Measurements from ENCODE around the gene CYBA.
"Not testable (repeated sequence)": the region's sequence is repeated elsewhere in the genome, so short reads cannot be mapped to it uniquely, and the experiment has no call there.

Gene CYBA

DNA sequence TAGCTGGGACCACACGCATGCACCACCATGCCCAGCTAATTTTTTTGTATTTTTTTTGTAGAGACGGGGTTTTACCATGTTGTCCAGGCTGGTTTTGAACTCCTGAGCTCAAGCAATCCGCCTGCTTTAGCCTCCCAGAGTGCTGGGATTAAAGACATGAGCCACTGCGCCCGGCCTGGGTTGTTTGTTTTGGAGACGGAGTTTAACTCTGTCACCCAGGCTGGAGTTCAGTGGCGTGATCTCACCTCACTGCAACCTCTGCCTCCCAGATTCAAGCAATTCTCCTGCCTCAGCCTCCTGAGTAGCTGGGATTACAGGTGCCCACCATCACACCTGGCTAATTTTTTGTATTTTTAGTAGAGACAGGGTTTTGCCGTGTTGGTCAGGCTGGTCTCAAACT, 41.4 kb downstream of the CYBA start:
- DNase-seq: not testable (repeated sequence)

DNA sequence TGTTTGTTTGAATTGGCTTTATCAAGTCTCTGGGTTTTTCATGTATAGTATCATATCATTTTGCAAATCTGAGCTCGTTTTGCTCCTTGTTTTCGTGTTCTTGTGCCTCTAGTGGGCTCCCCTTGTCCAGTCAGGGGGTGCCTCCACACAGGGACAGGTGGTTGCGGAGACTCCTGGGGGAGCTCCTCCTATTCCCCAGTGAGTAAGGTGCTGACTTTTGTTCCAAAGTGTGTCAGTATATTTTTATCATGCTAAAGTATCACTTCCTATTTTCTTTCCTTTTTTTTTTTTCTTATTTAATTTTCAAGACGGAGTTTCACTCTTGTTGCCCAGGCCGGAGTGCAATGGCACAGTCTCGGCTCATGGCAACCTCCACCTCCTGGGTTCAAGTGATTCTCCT, 42.8 kb downstream of the CYBA start:
- DNase-seq: no peak

- DNase-seq: no peak
Measured at GRCh38 chr16:88606148-88606757, 44.6 kb downstream of the CYBA start.

- DNase-seq: no peak
Measured at GRCh38 chr16:88605186-88606147, 45.4 kb downstream of the CYBA start.

GRCh38 chr16:88602091-88602490, 48.8 kb downstream of the CYBA start:
- no peak for DNase-seq

- DNase-seq: no peak
Measured at GRCh38 chr16:88601313-88602036, 49.4 kb downstream of the CYBA start.

- no peak for DNase-seq
Measured at GRCh38 chr16:88600539-88600896, 50.3 kb downstream of the CYBA start.

DNA sequence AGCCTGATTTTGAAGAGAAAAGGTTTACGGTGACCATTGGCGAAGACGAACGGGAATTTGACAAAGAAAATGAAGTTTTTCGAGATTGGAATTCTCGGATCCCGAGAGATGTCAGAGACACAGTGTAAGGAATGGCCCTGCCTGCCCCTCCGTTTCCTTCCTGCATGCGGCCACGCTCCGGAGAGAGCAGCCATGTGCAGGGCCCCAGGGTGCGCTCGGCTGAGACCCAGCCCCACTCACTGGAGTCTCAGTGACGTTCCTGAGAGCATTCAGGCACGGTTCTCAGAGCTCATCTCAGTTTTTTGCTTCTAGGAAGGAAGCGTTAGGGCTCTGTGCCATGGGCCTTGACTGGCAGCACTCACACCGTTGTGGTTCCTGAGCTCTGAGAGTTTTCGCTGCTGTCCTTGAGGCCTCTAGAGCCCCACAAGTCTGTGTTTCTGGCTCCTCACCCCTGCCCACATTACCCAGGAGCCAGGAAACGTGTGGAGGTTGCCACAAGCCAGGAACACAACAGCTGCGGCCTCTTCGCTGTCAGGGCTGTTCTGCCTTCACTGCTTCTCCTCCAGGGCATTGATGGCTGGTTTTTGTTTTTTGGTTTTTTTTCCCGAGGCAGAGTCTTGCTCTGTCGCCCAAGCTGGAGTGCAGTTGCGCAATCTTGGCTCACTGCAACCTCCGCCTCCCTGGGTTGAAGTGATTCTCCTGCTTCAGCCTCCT, 50.9 kb downstream of the CYBA start:
- DNase-seq: no peak

- DNase-seq: no peak
Measured at GRCh38 chr16:88599092-88599733, 51.6 kb downstream of the CYBA start.

DNA sequence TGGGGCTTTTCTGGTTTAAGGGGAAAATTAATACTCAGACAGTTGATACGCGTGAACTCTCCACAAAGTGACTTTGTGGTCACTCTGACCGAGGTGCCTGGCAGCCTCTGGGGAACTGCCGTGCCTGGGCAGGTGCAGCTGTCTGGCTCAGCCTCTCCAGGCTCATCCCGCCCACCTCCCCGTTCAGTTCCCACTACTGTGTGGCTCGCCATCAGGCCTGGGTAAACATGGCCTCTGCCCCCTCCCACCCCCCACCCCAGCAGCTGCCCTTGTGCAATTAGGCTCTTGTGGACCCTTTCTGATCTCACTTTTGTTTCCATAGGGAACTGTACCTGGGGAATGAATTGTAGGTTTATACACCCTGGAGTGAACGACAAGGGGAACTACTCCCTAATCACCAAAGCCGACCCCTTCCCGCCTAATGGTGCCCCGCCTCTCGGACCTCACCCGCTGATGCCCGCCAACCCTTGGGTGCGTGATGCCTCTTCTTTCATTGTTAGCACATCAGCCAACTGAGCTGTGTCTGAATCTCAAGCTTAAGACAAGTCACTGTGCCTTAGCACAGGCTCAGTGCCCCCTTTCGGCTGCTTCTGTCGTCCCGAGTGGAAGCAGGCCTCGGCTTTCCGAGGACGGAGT, 52.9 kb downstream of the CYBA start:
- no peak for DNase-seq

- DNase-seq: no peak
Measured at GRCh38 chr16:88596483-88596882, 54.4 kb downstream of the CYBA start.

GRCh38 chr16:88595921-88596320, 54.9 kb downstream of the CYBA start:
- DNase-seq: no peak

DNA sequence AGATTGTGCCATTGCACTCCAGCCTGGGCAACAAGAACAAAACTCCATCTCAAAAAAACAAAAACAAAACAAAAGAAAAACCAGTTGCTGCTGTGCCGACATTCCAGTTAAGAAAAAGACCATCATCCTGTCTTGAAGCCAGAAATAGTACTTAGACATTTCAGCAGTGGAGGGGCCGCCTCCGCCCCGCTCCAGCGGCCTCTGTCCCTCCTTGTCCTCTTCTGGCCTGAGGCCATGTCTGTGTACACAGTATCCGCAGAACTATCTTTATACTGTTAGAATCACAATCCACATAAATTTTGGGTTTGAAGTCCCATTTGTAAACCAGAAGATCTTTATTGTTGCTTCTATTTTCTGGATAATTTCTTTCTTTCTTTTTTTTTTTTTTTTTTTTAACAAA, 55.8 kb downstream of the CYBA start:
- no peak for DNase-seq

- DNase-seq: no peak
Measured at GRCh38 chr16:88593910-88594309, 56.9 kb downstream of the CYBA start.

DNA sequence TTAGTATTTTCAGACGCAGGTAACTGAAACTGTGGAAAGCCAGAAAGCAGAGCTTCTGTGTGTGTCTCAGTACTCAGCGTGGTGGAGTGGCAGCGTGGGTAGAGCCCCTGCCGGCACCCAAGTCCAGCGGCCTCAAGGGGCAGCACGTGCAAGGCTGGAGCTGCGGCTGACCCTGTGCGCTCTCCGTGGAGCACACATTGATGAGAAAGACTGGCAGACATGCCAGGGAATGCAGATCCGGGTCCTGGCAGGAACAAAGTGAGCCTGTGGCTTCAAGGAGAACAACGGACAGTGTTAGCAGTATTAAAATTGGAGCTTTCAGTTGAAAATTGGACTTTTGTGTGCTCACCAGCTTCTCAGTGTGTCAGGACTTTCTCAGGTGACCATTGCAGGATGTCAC, 57.4 kb downstream of the CYBA start:
- no peak for DNase-seq

Data from NCI-H526 (cell line).